GM20431 (cell line): ENCODE measurements around the gene KLF18.
"Not testable (repeated sequence)": the region's sequence is repeated elsewhere in the genome, so short reads cannot be mapped to it uniquely, and the experiment has no call there.

Experiments
- in situ Hi-C: fragments of 300-500 bp; cut with MseI, MboI; formaldehyde crosslinking; loops from one replicate; pipeline ENCODE4 v1.15.0; 2020; ENCODE audit warnings: low sequenced_read_pairs; ENCODE audit not compliant: unreplicated experiment

Gene KLF18

GRCh38 chr1:44129616-44130500, 11.6 kb downstream of the KLF18 start:
- in situ Hi-C loops, result no loop called here

- in situ Hi-C loops, result no loop called here
Observed at GRCh38 chr1:44120398-44120949, 21.0 kb downstream of the KLF18 start.

- in situ Hi-C loops, result no loop called here
Observed at GRCh38 chr1:44119525-44119924, 21.9 kb downstream of the KLF18 start.

GRCh38 chr1:44118682-44119081, 22.7 kb downstream of the KLF18 start, which contains the start of gene KLF17:
Gene KLF17 (plus strand): TSS chr1:44118821. CDS start chr1:44118908, 87 bp downstream.
- in situ Hi-C loops, result no loop called here

- in situ Hi-C loops, result not testable (repeated sequence)
Observed at GRCh38 chr1:44117272-44117671, 24.2 kb downstream of the KLF18 start.

- in situ Hi-C loops, result no loop called here
Observed at GRCh38 chr1:44114098-44114497, 27.3 kb downstream of the KLF18 start.

GRCh38 chr1:44113095-44113609, 28.3 kb downstream of the KLF18 start:
- in situ Hi-C loops, result no loop called here

GRCh38 chr1:44112486-44112885, 28.9 kb downstream of the KLF18 start:
- in situ Hi-C loops, result no loop called here

GRCh38 chr1:44111861-44112260, 29.6 kb downstream of the KLF18 start:
- in situ Hi-C loops, result no loop called here

GRCh38 chr1:44110916-44111315, 30.5 kb downstream of the KLF18 start:
- in situ Hi-C loops, result no loop called here

- in situ Hi-C loops, result no loop called here
Observed at GRCh38 chr1:44108971-44109370, 32.5 kb downstream of the KLF18 start.

GRCh38 chr1:44108241-44108640, 33.2 kb downstream of the KLF18 start:
- in situ Hi-C loops, result no loop called here

GRCh38 chr1:44105810-44106209, 35.6 kb downstream of the KLF18 start:
- in situ Hi-C loops, result no loop called here

GRCh38 chr1:44103270-44104131, 37.9 kb downstream of the KLF18 start:
- in situ Hi-C loops, result no loop called here

GRCh38 chr1:44101328-44101727, 40.1 kb downstream of the KLF18 start:
- in situ Hi-C loops, result no loop called here

- in situ Hi-C loops, result no loop called here
Observed at GRCh38 chr1:44100183-44100868, 41.1 kb downstream of the KLF18 start.

GRCh38 chr1:44094047-44094446, 47.4 kb downstream of the KLF18 start:
- in situ Hi-C loops, result no loop called here

GRCh38 chr1:44090429-44091252, 50.8 kb downstream of the KLF18 start:
- in situ Hi-C loops, result no loop called here
